Measurements from ENCODE around the gene MAK.

GRCh38 chr6:10824819-10825218 is 13.5 kb downstream of the MAK start:
- TF ChIP-seq CTCF (IDR thresholded peaks at IDR 0.05) (no peak), TP53 (CRISPR knock-in tag; IDR thresholded peaks at IDR 0.05) (no peak), ZNF232 (CRISPR knock-in tag; IDR thresholded peaks at IDR 0.05) (no peak), STAT6 (CRISPR knock-in tag; conservative IDR thresholded peaks at IDR 0.05; ENCODE audit: low read depth) (no peak), FOXP4 (CRISPR knock-in tag; IDR thresholded peaks at IDR 0.05) (no peak), ZNF416 (CRISPR knock-in tag; IDR thresholded peaks at IDR 0.05) (no peak), E2F1 (CRISPR knock-in tag; IDR thresholded peaks at IDR 0.05) (no peak), ZSCAN18 (CRISPR knock-in tag; IDR thresholded peaks at IDR 0.05) (no peak), ESRRA (CRISPR knock-in tag; IDR thresholded peaks at IDR 0.05; ENCODE audit: borderline replicate concordance) (no peak), MAX (CRISPR knock-in tag; IDR thresholded peaks at IDR 0.05) (no peak), PRDM15 (CRISPR knock-in tag; IDR thresholded peaks at IDR 0.05) (no peak), USF1 (CRISPR knock-in tag; IDR thresholded peaks at IDR 0.05) (no peak), MYBL2 (CRISPR knock-in tag; IDR thresholded peaks at IDR 0.05) (no peak)

All from WTC11 (cell line).